Testis (tissue), 2 donors: ENCODE results near the gene MIEN1.

Experiments
- CTCF ChIP-seq, 3 experiments: fragments of 450-650 bp in 2 of 3; fragments of 200-600 bp in 1 of 3; sonication (generic) in 1 of 3; IDR thresholded peaks; one replicate each; pipeline ENCODE4 v1.5.1; 2016 to 2019; ENCODE audit warnings: antibody characterized with exemption in 3 of 3, mild to moderate bottlenecking in 2 of 3, moderate library complexity in 1 of 3
- POLR2A ChIP-seq: fragments of 450-650 bp; IDR thresholded peaks from one replicate; pipeline ENCODE4 v1.6.1; 2017; ENCODE audit warnings: antibody characterized with exemption, mild to moderate bottlenecking, moderate library complexity

- TF ChIP-seq CTCF (IDR thresholded peaks at IDR 0.05): no peak
- no peak for TF ChIP-seq POLR2A
Measured at GRCh38 chr17:39701784-39702422, 28.4 kb downstream of the MIEN1 start.
